Vagina (tissue), 2 donors: ENCODE measurements around the gene ZGPAT.

Experiments used
- POLR2AphosphoS5 ChIP-seq, 2 donors: sonication (generic); formaldehyde crosslinking; IDR thresholded peaks; one replicate each; pipeline ENCODE4 v1.9.0; 2017; ENCODE audit warnings: antibody characterized with exemption in 2 of 2, mild to moderate bottlenecking in 2 of 2, low read depth in 1 of 2; ENCODE audit not compliant: insufficient read depth in 1 of 2
- TF ChIP-seq, protein P1 (sequence below), 3 experiments: fragments of 450-650 bp in 2 of 3; fragments of 200-600 bp in 1 of 3; sonication (generic) in 1 of 3; IDR thresholded peaks; one replicate each; pipeline ENCODE4 v1.5.1; 2017 to 2019; ENCODE audit warnings: antibody characterized with exemption in 3 of 3, mild to moderate bottlenecking in 2 of 3, moderate library complexity in 2 of 3

GRCh38 chr20:63768591-63769515 lies 61.0 kb downstream of the ZGPAT start:
- no peak for TF ChIP-seq POLR2AphosphoS5 (IDR thresholded peaks at IDR 0.05; ENCODE audit: insufficient read depth in 1 of 2, low read depth in 1 of 2)
- TF ChIP-seq, protein P1, sequence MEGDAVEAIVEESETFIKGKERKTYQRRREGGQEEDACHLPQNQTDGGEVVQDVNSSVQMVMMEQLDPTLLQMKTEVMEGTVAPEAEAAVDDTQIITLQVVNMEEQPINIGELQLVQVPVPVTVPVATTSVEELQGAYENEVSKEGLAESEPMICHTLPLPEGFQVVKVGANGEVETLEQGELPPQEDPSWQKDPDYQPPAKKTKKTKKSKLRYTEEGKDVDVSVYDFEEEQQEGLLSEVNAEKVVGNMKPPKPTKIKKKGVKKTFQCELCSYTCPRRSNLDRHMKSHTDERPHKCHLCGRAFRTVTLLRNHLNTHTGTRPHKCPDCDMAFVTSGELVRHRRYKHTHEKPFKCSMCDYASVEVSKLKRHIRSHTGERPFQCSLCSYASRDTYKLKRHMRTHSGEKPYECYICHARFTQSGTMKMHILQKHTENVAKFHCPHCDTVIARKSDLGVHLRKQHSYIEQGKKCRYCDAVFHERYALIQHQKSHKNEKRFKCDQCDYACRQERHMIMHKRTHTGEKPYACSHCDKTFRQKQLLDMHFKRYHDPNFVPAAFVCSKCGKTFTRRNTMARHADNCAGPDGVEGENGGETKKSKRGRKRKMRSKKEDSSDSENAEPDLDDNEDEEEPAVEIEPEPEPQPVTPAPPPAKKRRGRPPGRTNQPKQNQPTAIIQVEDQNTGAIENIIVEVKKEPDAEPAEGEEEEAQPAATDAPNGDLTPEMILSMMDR (IDR thresholded peaks at IDR 0.05) = no peak
